Activated CD4-positive, alpha-beta T cell treated with anti-CD3 and anti-CD28 coated beads, Interleukin-2, amount 50 U/mL, for 24 hours (primary cell): ENCODE data around the gene ZNF385C.
A peak's percentile ranks its signal among the peaks of the same experiment; 100 is the strongest.

Experiments used
- DNase-seq, 2 donors: peaks; one replicate each; pipeline ENCODE4 v3.0.0-alpha.2; 2020; ENCODE audit warnings: low read depth in 1 of 2, low spot score in 1 of 2

The ZNF385C gene

GRCh38 chr17:42107597-42108576 is 9.6 kb upstream of the ZNF385C start:
- peak; percentile 84 to 88 for DNase-seq

GRCh38 chr17:42107124-42107523 is 8.9 kb upstream of the ZNF385C start:
- no peak for DNase-seq

- DNase-seq, result no peak
Measured at GRCh38 chr17:42106009-42106408, 7.7 kb upstream of the ZNF385C start.

GRCh38 chr17:42104264-42104663 is 6.0 kb upstream of the ZNF385C start:
- no peak for DNase-seq

- DNase-seq, result no peak
Measured at GRCh38 chr17:42103221-42103954, 5.1 kb upstream of the ZNF385C start.

- DNase-seq, result peak in 1 of 2 donors; percentile 42
Measured at GRCh38 chr17:42101513-42102292, 3.4 kb upstream of the ZNF385C start.

GRCh38 chr17:42098730-42099399 is 592 bp upstream of the ZNF385C start:
- DNase-seq, result no peak

GRCh38 chr17:42096360-42097111 is 1.7 kb downstream of the ZNF385C start:
- no peak for DNase-seq

GRCh38 chr17:42094375-42095069 is 3.8 kb downstream of the ZNF385C start:
- DNase-seq, result no peak

GRCh38 chr17:42092939-42093338 is 5.3 kb downstream of the ZNF385C start:
- no peak for DNase-seq

- no peak for DNase-seq
Measured at GRCh38 chr17:42090964-42091790, 7.1 kb downstream of the ZNF385C start.

- no peak for DNase-seq
Measured at GRCh38 chr17:42088736-42089135, 9.5 kb downstream of the ZNF385C start.

- DNase-seq, result no peak
Measured at GRCh38 chr17:42087736-42088705, 10.3 kb downstream of the ZNF385C start.

GRCh38 chr17:42087042-42087701 is 11.1 kb downstream of the ZNF385C start:
- DNase-seq, result no peak

- no peak for DNase-seq
Measured at GRCh38 chr17:42081516-42082129, 16.6 kb downstream of the ZNF385C start.

GRCh38 chr17:42079541-42079940 is 18.7 kb downstream of the ZNF385C start:
- no peak for DNase-seq
